Kidney epithelial cell (primary cell): ENCODE data around the gene NFIA. TPM values are rescaled to one million over a fixed set of nuclear protein-coding genes. Genes with fewer than 3 reads are reported as not detected.
A peak's percentile ranks its signal among the peaks of the same experiment; 100 is the strongest.

Experiments used
- DNase-seq: peaks from one replicate; pipeline ENCODE4 v3.0.0-alpha.2; 2010; ENCODE audit warnings: low read depth
- H3K27me3 ChIP-seq: 2 replicates; pipeline ENCODE4 v1.6.0; 2011; ENCODE audit warnings: low read length; ENCODE audit not compliant: control insufficient read depth, insufficient read depth
- H3K36me3 ChIP-seq: 2 replicates; pipeline ENCODE4 v1.5.1; 2011; ENCODE audit warnings: low read length; ENCODE audit not compliant: control insufficient read depth, insufficient read depth
- H3K4me3 ChIP-seq: 2 replicates; pipeline ENCODE4 v1.5.1; 2011; ENCODE audit warnings: low read depth, mild to moderate bottlenecking, control low read depth, low read length
- total RNA-seq: library from RNA; depleted of rRNA; stranded (reverse); fragments of >200 nt; gene quantifications from 2 replicates; pipeline ENCODE4 v1.2.3, GENCODE V29; 2015
- TF ChIP-seq, protein P1 (sequence below): IDR thresholded peaks from 2 replicates; pipeline ENCODE4 v1.5.1; 2011; ENCODE audit warnings: mild to moderate bottlenecking, moderate library complexity, low read length, control low read depth, inconsistent platforms; ENCODE audit not compliant: insufficient read depth, poor library complexity, severe bottlenecking

The NFIA gene
- total RNA-seq, 1 donor from 2014 or later, result 3.5 TPM

DNA sequence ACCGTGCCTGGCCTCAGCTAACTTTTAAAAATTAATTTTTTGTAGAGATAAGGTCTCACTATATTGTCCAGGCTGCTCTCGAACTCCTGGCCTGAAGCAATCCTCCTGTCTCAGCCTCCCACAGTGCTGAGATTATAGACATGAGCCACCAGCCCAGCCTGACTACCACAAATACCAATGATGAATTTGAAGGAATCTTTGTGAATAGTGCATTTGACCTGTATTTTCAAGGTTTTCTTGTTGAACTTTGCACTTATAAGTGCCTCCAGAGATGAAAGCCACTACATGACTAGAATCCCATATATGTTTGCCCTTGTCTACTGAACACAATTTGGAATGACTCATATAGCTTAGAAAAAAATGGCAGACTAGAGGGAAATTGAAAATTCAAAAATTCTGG is 297.3 kb downstream of the NFIA start:
- H3K27me3 ChIP-seq, result no peaks in the 10 kb centered on the region
- no peak for DNase-seq
- TF ChIP-seq, protein P1, sequence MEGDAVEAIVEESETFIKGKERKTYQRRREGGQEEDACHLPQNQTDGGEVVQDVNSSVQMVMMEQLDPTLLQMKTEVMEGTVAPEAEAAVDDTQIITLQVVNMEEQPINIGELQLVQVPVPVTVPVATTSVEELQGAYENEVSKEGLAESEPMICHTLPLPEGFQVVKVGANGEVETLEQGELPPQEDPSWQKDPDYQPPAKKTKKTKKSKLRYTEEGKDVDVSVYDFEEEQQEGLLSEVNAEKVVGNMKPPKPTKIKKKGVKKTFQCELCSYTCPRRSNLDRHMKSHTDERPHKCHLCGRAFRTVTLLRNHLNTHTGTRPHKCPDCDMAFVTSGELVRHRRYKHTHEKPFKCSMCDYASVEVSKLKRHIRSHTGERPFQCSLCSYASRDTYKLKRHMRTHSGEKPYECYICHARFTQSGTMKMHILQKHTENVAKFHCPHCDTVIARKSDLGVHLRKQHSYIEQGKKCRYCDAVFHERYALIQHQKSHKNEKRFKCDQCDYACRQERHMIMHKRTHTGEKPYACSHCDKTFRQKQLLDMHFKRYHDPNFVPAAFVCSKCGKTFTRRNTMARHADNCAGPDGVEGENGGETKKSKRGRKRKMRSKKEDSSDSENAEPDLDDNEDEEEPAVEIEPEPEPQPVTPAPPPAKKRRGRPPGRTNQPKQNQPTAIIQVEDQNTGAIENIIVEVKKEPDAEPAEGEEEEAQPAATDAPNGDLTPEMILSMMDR, result no peak
- no peak overlapping the region for H3K4me3 ChIP-seq
- no peaks in the 10 kb centered on the region for H3K36me3 ChIP-seq

DNA sequence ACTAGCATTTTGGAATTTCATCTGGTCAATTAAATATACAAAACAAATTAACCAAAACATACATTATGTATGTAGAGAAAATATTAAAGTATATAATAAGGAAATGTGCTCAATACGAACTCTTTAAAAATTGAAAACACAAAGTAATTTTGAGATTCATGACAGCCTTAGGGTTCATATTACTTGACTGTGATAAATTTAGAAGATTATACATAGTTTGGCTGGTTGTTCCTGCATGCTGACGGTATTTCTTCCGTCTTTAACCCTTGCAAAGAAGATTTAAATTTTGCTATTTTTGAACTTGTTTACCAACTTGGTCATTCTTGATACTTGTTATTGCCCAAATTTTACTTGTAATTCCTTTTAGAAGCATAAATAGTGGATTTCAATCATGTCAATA is 298.2 kb downstream of the NFIA start:
- DNase-seq, result no peak
- TF ChIP-seq, protein P1, result no peak
- no peaks in the 10 kb centered on the region for H3K27me3 ChIP-seq
- H3K4me3 ChIP-seq, result no peak overlapping the region
- H3K36me3 ChIP-seq, result no peaks in the 10 kb centered on the region

DNA sequence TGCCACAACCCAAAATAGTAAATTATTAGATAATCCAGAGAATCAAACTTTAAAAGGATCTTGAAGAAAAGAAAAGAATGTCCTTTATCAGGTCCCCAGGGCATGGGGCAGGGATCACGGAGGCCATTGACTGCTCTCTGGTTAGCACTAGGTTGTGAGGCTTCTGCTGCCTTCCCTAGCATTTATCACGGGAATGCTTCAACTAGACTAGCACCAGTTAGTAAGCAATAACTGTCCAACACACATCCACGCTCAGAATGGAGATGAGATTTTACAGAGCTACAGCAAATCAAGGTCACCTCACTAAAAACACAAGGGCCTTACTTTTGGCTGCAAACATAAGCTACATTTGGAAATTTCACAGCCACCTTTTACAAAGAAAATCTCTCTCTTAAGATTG is 304.0 kb downstream of the NFIA start:
- no peaks in the 10 kb centered on the region for H3K27me3 ChIP-seq
- no peaks in the 10 kb centered on the region for H3K36me3 ChIP-seq
- TF ChIP-seq, protein P1, result no peak
- DNase-seq, result no peak
- no peak overlapping the region for H3K4me3 ChIP-seq

DNA sequence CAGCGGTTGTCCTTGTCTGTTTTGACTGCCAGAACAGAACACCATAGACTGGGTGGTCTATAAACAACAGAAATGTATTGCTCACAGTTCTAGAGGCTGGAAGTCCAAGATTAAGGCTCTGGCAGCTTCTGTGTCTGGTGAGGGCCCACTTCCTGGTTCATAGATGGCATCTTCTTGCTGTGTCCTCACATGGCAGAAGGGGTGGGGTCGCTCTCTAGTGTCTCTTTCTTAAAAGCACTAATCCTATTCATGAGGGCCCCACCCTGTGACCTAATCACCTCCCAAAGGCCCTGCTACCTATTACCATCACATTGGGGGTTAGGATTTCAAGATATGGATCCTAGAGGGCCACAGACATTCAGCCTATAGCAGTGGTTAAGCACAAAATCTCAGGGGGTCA is 304.4 kb downstream of the NFIA start:
- no peaks in the 10 kb centered on the region for H3K36me3 ChIP-seq
- TF ChIP-seq, protein P1, result no peak
- DNase-seq, result no peak
- H3K4me3 ChIP-seq, result no peak overlapping the region
- no peaks in the 10 kb centered on the region for H3K27me3 ChIP-seq

DNA sequence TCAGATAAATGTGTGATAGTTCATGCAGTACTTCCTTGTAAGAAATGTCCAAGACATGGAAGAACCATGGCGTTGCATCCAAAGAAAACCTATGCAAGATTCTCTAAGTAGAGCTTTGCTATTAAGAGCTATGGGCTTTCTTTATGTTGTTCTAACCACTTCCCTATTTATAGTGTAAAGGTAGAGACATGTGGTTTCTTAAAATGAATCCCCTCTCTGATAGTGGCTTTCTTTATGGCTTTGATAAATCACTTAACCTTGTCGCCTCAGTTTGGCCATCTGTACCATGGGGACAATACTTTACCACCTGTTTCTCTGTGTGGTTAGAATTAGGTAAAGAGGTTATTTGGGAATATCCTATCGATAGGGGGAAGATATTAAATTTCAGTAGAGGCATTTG is 305.5 kb downstream of the NFIA start:
- no peak for DNase-seq
- TF ChIP-seq, protein P1, result no peak
- Histone ChIP-seq H3K36me3 (no peaks in the 10 kb centered on the region), H3K27me3 (no peaks in the 10 kb centered on the region), H3K4me3 (no peak overlapping the region)

DNA sequence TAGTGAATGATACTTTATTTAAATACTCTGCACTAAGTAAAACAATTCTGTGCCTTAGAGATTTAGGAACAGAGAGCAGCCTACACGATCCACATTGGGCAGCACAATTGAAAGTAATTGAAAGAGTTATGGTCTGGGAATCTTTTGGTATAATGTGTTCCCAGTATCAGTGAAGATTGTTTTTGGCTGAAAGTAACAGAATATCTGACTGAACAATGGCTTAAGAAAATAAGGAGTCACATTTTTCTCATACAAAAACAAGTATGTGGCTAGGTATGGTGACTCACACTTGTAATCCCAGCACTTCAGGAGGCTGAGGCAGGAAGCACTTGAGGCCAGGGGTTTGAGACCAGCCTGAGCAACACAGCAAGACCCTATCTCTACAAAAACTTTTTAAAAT is 306.2 kb downstream of the NFIA start:
- TF ChIP-seq, protein P1, result no peak
- no peaks in the 10 kb centered on the region for H3K27me3 ChIP-seq
- H3K36me3 ChIP-seq, result no peaks in the 10 kb centered on the region
- H3K4me3 ChIP-seq, result no peak overlapping the region
- peak; percentile 12 for DNase-seq
